GDM1 (cell line): Measurements from ENCODE around the gene PWP1.
A peak's percentile ranks its signal among the peaks of the same experiment; 100 is the strongest.

ENCODE experiments used
- DNase-seq: peaks from one replicate; lab custom pipeline; 2025; lab: John Stamatoyannopoulos, UW

The PWP1 gene

DNA sequence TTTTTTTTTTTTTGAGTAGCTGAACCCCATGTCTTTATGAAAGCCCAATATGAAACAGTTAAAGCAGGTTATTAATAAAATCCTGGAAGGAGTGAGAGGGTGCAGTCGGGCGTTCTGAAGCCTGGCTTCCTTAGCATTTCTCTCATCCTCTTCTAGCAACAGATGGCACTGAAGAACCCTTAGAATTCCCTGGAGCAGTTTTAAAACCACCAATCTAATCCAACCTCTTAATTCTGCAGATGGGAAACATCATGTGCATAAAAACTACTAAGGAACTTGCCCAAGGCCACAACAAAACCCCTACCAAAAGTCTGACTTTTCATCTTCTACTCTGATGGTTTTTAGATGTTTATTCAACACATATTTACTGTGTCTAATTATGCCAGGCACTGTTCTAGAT lies 50.2 kb downstream of the PWP1 start:
- DNase-seq = no peak

DNA sequence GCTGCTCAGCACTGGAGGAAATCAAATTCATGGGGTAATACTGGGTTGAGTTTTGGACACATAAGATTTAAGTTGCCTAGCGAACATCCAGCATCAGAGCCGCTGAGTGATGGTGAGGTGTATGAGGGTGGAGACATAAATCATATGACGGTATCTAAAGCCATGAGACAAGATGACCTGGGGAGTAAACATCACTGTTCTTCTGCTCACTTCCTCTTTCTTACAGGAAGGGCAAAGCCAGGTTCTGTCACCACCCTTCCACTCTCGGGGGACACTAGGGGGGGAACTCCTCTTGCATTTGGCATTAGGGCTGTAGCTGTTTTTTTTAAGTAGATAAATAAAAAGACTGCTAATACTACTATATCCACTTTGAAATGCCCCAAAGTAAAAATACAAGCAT lies 51.3 kb downstream of the PWP1 start:
- DNase-seq = no peak

- DNase-seq = no peak
Observed at GRCh38 chr12:107748472-107748871, 62.9 kb downstream of the PWP1 start.

DNA sequence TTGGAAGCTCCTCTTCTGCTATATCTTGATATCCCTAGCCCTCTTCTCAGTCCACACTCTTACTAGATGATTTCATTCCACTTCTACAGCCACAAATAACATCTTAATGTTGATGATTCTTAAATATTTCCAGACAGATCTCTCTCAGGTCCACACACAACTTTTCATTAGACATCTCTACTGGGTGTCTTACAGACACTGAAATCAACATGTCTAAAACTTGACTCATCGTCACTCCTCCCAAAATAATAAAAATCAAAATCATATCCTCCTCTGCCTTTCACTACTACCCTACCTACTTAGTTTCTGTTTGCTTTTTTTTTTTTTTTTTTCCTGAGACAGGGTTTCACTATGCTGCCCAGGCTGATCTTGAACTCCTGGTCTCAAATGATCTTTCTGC lies 63.5 kb downstream of the PWP1 start:
- no peak for DNase-seq

- DNase-seq = no peak
Observed at GRCh38 chr12:107759410-107759809, 73.8 kb downstream of the PWP1 start.

DNA sequence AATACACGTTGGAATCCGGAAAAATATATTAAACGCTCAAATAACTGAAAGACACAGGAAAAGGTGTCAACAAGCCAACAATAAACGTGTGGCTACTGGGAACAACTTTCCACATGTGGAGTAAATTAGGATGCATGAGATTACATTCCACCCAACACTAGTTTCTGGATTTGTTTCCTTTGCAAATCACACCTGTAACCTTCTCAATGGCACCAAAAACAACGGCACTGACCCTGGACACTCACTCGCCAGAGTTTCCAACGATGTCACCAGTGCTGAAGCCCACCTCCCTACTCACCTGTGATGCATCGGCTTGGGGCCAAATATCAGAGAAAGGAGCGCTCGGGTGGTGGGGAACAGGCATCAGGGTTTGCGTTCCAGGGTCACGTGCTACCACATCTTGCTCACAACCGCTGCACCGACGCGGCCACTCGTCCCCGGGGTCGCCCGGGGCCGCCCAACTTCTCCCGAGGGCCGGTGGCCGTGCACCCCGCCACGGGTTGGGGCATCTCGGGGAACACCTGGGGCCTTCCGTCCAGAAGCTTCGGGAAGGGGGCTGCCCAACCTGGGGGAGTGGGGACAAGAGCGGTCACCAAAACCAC lies 74.7 kb downstream of the PWP1 start:
- DNase-seq = no peak

- peak; percentile 94 for DNase-seq
Observed at GRCh38 chr12:107760809-107761501, 75.4 kb downstream of the PWP1 start, which contains the start of gene PRDM4. Gene PRDM4, minus strand, starts transcription at chr12:107761137. Its CDS starts 622 bp downstream, at chr12:107760515.

- no peak for DNase-seq
Observed at GRCh38 chr12:107761502-107761904, 75.9 kb downstream of the PWP1 start.
